HepG2 (cell line): Measurements from ENCODE around the gene RFX2. TPM values are rescaled to one million over a fixed set of nuclear protein-coding genes. Genes with fewer than 3 reads are reported as not detected.

Experiments
- ATAC-seq: fragments of 200-7000 bp; cut with Tn5 transposase; 3 replicates; pipeline ENCODE4 v1.9.1; 2020; ENCODE audit warnings: mild to moderate bottlenecking, moderate library complexity
- BruUV-seq: library from RNA; stranded (reverse); fragments of 400-500 nt; replicated peaks from 2 replicates; lab custom pipeline; 2021; lab: Mats Ljungman, UMichigan
- CTCF ChIA-PET: fragments of 300-600 bp; formaldehyde crosslinking; extraction: SDS; loops from one replicate; lab custom pipeline; 2021; ENCODE audit warnings: low total read pairs, inconsistent platforms, low intra/inter-chr PET ratio; lab: Yijun Ruan, JAX
- POLR2A ChIA-PET: fragments of 350-600 bp; sonication (Branson Sonifier 250); formaldehyde crosslinking; loops from one replicate; lab custom pipeline; 2020; ENCODE audit warnings: antibody characterized with exemption, inconsistent platforms; lab: Yijun Ruan, JAX
- DNase-seq: peaks from one replicate; pipeline ENCODE4 v3.0.0-alpha.2; 2015; ENCODE audit warnings: low spot score
- FAIRE-seq: peaks from 3 replicates; lab custom pipeline; 2011; peaks lifted over from hg19 to GRCh38; lab: Jason Lieb, UNC
- H2AFZ ChIP-seq: one replicate; pipeline ENCODE4 v1.6.1; 2011; ENCODE audit warnings: low read length, inconsistent platforms
- H3K27ac ChIP-seq: fragments of 300-600 bp; 3 replicates; pipeline ENCODE4 v1.8.0; 2011; ENCODE audit warnings: mixed run types, mild to moderate bottlenecking, mixed read lengths, low read length, inconsistent platforms; ENCODE audit not compliant: insufficient read depth; ENCODE audit errors: extremely low read length
- H3K27me3 ChIP-seq, 2 experiments: fragments of 200-600 bp in 1 of 2; 2 replicates in 1 of 2; 3 replicates in 1 of 2; pipeline versions ENCODE4 v1.6.0 to v1.8.0; 2011; ENCODE audit warnings: low read length in 2 of 2, mild to moderate bottlenecking in 2 of 2, moderate library complexity in 2 of 2, inconsistent platforms in 1 of 2; ENCODE audit not compliant: insufficient read depth in 2 of 2, control insufficient read depth in 1 of 2
- H3K36me3 ChIP-seq, 2 experiments: fragments of 200-600 bp in 1 of 2; replicated peaks in 1 of 2; 2 replicates in 1 of 2; 3 replicates in 1 of 2; pipeline versions ENCODE4 v1.5.1 to v1.8.0; 2011; ENCODE audit warnings: low read length in 2 of 2, inconsistent platforms in 1 of 2; ENCODE audit not compliant: insufficient read depth in 2 of 2, control insufficient read depth in 1 of 2
- H3K4me1 ChIP-seq: 2 replicates; pipeline ENCODE4 v1.5.1; 2012; ENCODE audit warnings: low read length, inconsistent platforms; ENCODE audit not compliant: insufficient read depth
- H3K4me2 ChIP-seq: 2 replicates; pipeline ENCODE4 v1.6.0; 2011; ENCODE audit warnings: low read depth, low read length, inconsistent platforms
- H3K4me3 ChIP-seq, 3 experiments: fragments of 200-600 bp in 1 of 3; sonication (generic), shearing (Covaris generic) in 1 of 3; replicated peaks in 1 of 3; 2 replicates each; pipeline ENCODE4 v1.5.1; 2011 to 2016; ENCODE audit warnings: low read length in 3 of 3, inconsistent platforms in 2 of 3, low read depth in 2 of 3, mild to moderate bottlenecking in 2 of 3, control low read depth in 1 of 3, mixed read lengths in 1 of 3; ENCODE audit not compliant: insufficient read depth in 1 of 3
- H3K79me2 ChIP-seq: one replicate; pipeline ENCODE4 v1.6.1; 2011; ENCODE audit warnings: low read length, inconsistent platforms; ENCODE audit not compliant: insufficient read depth
- H3K9ac ChIP-seq: 2 replicates; pipeline ENCODE4 v1.6.0; 2011; ENCODE audit warnings: mild to moderate bottlenecking, low read depth, low read length, inconsistent platforms; ENCODE audit not compliant: insufficient read depth
- H3K9me3 ChIP-seq: 2 replicates; pipeline ENCODE4 v1.5.1; 2012; ENCODE audit warnings: mild to moderate bottlenecking, low read length
- H4K20me1 ChIP-seq: 2 replicates; pipeline ENCODE4 v1.6.0; 2011; ENCODE audit warnings: inconsistent platforms, mild to moderate bottlenecking, low read length, moderate library complexity; ENCODE audit not compliant: insufficient read depth
- ETV5 ChIP-seq: IDR thresholded peaks from 2 replicates; pipeline ENCODE4 v1.6.1; 2018; ENCODE audit warnings: missing biosample characterization, missing genetic modification reagents, inconsistent platforms, borderline replicate concordance
- KAT2B ChIP-seq: fragments of 150-350 bp; IDR thresholded peaks from 2 replicates; pipeline ENCODE4 v1.6.1; 2014; ENCODE audit warnings: low read depth, low read length, borderline replicate concordance
- ZKSCAN8 ChIP-seq: IDR thresholded peaks from 2 replicates; pipeline ENCODE4 v1.6.1; 2016; ENCODE audit warnings: borderline replicate concordance, missing genetic modification reagents, missing compliant biosample characterization
- ZNF530 ChIP-seq: sonication (generic); formaldehyde crosslinking; IDR thresholded peaks from 2 replicates; pipeline ENCODE4 v1.5.0; 2020; ENCODE audit warnings: low read depth, mild to moderate bottlenecking, missing genetic modification reagents
- WGBS: methylation state at CpG from one replicate; pipeline ENCODE4 v1.1.6; 2017; ENCODE audit warnings: low lambda C conversion rate; 5-methylcytosine and 5-hydroxymethylcytosine counted together
- in situ Hi-C: cut with HindIII; loops from 2 replicates; pipeline ENCODE4 v1.10.0; 2017; ENCODE audit warnings: low pct_unique_long_range_greater_than_20kb; ENCODE audit not compliant: extremely low pct_ligation_motif_present
- intact Hi-C: fragments of 100-400 bp; cut with micrococcal nuclease; formaldehyde crosslinking; loops from one replicate; pipeline ENCODE4 v1.10.0; 2022; ENCODE audit not compliant: unreplicated experiment
- polyA plus RNA-seq, 8 experiments: library from polyadenylated mRNA; depleted of rRNA in 3 of 8; stranded (reverse) in 7 of 8; unstranded in 1 of 8; fragments of >200 nt; fragmentation: Illumina TruSeq in 4 of 8; extraction: Trizol in 4 of 8; gene quantifications; 2 replicates each; pipeline versions ENCODE4 v1.2.1 to v1.2.3, GENCODE V29; 2011 to 2016; ENCODE audit warnings: low read depth in 4 of 8, missing spikeins in 1 of 8, mixed read lengths in 1 of 8; ENCODE audit not compliant: insufficient read depth in 1 of 8
- total RNA-seq, 5 experiments: library from RNA; depleted of rRNA; stranded (reverse); fragments of >200 nt; fragmentation: Illumina TruSeq; extraction: Trizol; gene quantifications; 2 replicates each; pipeline ENCODE4 v1.2.3, GENCODE V29; 2016; ENCODE audit warnings: low read depth in 1 of 5
- TF ChIP-seq, protein P1 (sequence below): fragments of 450-650 bp; IDR thresholded peaks from 2 replicates; pipeline ENCODE4 v1.6.1; 2017
- TF ChIP-seq, protein P2 (sequence below): fragments of 450-650 bp; IDR thresholded peaks from 2 replicates; pipeline ENCODE4 v1.6.1; 2017; ENCODE audit warnings: mild to moderate bottlenecking

RFX2 gene
- total and polyA plus RNA-seq, 2 of the 13 experiments (the other 11 are each of a cell fraction or from before 2014, with no cell fraction given): 2.8 to 3.3 TPM

DNA sequence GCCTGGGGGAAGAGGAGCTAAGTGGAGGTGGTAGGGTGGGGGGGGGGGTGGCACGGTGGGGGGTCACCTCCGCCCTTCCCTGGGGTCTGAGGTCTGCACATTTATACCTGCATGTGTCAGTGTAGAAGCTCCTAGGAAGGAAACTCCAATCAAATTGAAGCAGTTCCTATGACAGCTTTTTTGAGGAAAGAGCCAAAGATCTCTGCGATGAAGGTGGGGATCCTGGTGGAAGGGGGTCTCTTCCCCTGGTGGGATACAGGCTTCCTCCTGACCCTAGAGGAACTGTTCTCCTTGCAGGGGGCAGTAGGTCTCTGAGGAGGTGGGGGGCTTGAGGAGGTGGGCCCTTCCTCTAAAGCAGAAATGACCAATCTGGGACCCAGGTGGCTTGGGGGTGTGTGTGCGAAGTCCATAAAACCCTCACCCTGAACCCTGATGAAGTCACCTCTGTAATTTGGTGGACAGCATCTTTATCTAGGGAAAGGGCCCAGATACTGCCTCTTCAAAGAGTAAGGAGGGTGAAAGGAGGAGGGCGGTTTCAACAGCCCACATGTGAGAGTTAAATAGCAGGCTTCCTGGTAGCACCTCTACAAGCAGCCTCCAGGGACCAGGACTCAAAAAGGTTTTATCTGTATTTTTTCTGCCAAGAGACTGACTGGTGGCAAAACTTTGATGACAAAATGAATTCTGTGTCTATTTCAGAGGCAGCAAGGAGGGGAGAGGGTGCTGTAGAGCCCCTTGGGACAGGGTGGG is 145.3 kb downstream of the RFX2 start:
- Histone ChIP-seq H3K27ac (no peak overlapping the region), H3K4me2 (no peak overlapping the region)
- no peak for DNase-seq
- TF ChIP-seq KAT2B (no peak), ZNF530 (CRISPR knock-in tag) (no peak), ETV5 (CRISPR knock-in tag) (no peak), ZKSCAN8 (CRISPR knock-in tag) (no peak)
- TF ChIP-seq, protein P1, sequence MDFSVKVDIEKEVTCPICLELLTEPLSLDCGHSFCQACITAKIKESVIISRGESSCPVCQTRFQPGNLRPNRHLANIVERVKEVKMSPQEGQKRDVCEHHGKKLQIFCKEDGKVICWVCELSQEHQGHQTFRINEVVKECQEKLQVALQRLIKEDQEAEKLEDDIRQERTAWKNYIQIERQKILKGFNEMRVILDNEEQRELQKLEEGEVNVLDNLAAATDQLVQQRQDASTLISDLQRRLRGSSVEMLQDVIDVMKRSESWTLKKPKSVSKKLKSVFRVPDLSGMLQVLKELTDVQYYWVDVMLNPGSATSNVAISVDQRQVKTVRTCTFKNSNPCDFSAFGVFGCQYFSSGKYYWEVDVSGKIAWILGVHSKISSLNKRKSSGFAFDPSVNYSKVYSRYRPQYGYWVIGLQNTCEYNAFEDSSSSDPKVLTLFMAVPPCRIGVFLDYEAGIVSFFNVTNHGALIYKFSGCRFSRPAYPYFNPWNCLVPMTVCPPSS: no peak
- TF ChIP-seq, protein P2, sequence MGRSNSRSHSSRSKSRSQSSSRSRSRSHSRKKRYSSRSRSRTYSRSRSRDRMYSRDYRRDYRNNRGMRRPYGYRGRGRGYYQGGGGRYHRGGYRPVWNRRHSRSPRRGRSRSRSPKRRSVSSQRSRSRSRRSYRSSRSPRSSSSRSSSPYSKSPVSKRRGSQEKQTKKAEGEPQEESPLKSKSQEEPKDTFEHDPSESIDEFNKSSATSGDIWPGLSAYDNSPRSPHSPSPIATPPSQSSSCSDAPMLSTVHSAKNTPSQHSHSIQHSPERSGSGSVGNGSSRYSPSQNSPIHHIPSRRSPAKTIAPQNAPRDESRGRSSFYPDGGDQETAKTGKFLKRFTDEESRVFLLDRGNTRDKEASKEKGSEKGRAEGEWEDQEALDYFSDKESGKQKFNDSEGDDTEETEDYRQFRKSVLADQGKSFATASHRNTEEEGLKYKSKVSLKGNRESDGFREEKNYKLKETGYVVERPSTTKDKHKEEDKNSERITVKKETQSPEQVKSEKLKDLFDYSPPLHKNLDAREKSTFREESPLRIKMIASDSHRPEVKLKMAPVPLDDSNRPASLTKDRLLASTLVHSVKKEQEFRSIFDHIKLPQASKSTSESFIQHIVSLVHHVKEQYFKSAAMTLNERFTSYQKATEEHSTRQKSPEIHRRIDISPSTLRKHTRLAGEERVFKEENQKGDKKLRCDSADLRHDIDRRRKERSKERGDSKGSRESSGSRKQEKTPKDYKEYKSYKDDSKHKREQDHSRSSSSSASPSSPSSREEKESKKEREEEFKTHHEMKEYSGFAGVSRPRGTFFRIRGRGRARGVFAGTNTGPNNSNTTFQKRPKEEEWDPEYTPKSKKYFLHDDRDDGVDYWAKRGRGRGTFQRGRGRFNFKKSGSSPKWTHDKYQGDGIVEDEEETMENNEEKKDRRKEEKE: no peak
- TF ChIP-seq, all 625 proteins: peak for 0
- Histone ChIP-seq H3K4me3 (no peak overlapping the region), H3K36me3 (peaks cover 3 to 32% of the 10 kb centered on the region in 2 experiments), H3K79me2 (peaks cover 93% of the 10 kb centered on the region), H3K9me3 (no peaks in the 10 kb centered on the region), H3K27me3 (no peaks in the 10 kb centered on the region), H4K20me1 (peaks cover 22% of the 10 kb centered on the region; the same call in 1 of the 2 replicates), H2AFZ (no peak overlapping the region), H3K4me1 (peaks cover 99% of the 10 kb centered on the region), H3K9ac (no peak overlapping the region)
- in situ Hi-C loops (no loop called here), intact Hi-C loops (no loop called here)
- BruUV-seq: no TSS peak
- FAIRE-seq (no peak), ATAC-seq (no peak)
- ChIA-PET POLR2A (interaction anchor here (0.7 to 1.4 kb wide), 2 partner anchors 10 kb away, joined by 3 to 5 read pairs; no protein-coding TSS in a partner anchor), CTCF (no interaction called here)
- 88% methylated on average over 5 of the region's 5 CpGs for WGBS
